Mesenchymal stem cell (in vitro differentiated cells and primary cell): ENCODE results near the gene KDM5C. TPM values are rescaled to one million over a fixed set of nuclear protein-coding genes. Genes with fewer than 3 reads are reported as not detected.

Experiments used
- DNase-seq: peaks from one replicate; pipeline ENCODE4 v3.0.0-alpha.2; 2013
- H2AFZ ChIP-seq: one replicate; pipeline ENCODE4 v1.6.1; 2013; ENCODE audit warnings: low read depth, mild to moderate bottlenecking, control low read depth, inconsistent platforms, low read length, moderate library complexity
- H2AK5ac ChIP-seq: 2 replicates; pipeline ENCODE4 v1.6.1; 2013; ENCODE audit warnings: low read length, moderate library complexity, mild to moderate bottlenecking, inconsistent platforms; ENCODE audit not compliant: severe bottlenecking
- H2BK120ac ChIP-seq: one replicate; pipeline ENCODE4 v1.6.1; 2013; ENCODE audit warnings: low read depth, mild to moderate bottlenecking, inconsistent platforms, low read length, moderate library complexity
- H2BK12ac ChIP-seq, 2 experiments: one replicate each; pipeline ENCODE4 v1.6.1; 2013; ENCODE audit warnings: inconsistent platforms in 2 of 2, low read length in 2 of 2, mild to moderate bottlenecking in 2 of 2, moderate library complexity in 2 of 2, control low read depth in 1 of 2
- H2BK15ac ChIP-seq: one replicate; pipeline ENCODE4 v1.6.1; 2013; ENCODE audit warnings: mild to moderate bottlenecking, low read depth, inconsistent platforms; ENCODE audit not compliant: poor library complexity, severe bottlenecking
- H2BK5ac ChIP-seq: 2 replicates; pipeline ENCODE4 v1.6.1; 2013; ENCODE audit warnings: low read depth, mild to moderate bottlenecking, low read length, control low read depth, inconsistent platforms; ENCODE audit not compliant: poor library complexity, severe bottlenecking
- H3K14ac ChIP-seq, 2 experiments: one replicate each; pipeline ENCODE4 v1.6.1; 2013; ENCODE audit warnings: inconsistent platforms in 2 of 2, low read length in 2 of 2, control low read depth in 1 of 2, mild to moderate bottlenecking in 1 of 2, moderate library complexity in 1 of 2
- H3K18ac ChIP-seq, 2 experiments: one replicate each; pipeline ENCODE4 v1.6.1; 2013; ENCODE audit warnings: inconsistent platforms in 2 of 2, low read length in 2 of 2, control low read depth in 1 of 2, low read depth in 1 of 2, mild to moderate bottlenecking in 1 of 2
- H3K23ac ChIP-seq, 2 experiments: one replicate each; pipeline ENCODE4 v1.6.1; 2013; ENCODE audit warnings: inconsistent platforms in 2 of 2, low read length in 2 of 2, mild to moderate bottlenecking in 2 of 2, moderate library complexity in 2 of 2, control low read depth in 1 of 2
- H3K27ac ChIP-seq: 2 replicates; pipeline ENCODE4 v1.5.1; 2013; ENCODE audit warnings: mild to moderate bottlenecking, moderate library complexity, low read length, control low read depth, inconsistent platforms; ENCODE audit not compliant: poor library complexity, severe bottlenecking
- H3K27me3 ChIP-seq, 2 experiments: 2 replicates each; pipeline versions ENCODE4 v1.6.1 to v1.7.0; 2013; ENCODE audit warnings: low read length in 2 of 2, mild to moderate bottlenecking in 2 of 2, moderate library complexity in 2 of 2, control low read depth in 1 of 2, inconsistent platforms in 1 of 2; ENCODE audit not compliant: control insufficient read depth in 1 of 2, insufficient read depth in 1 of 2
- H3K36me3 ChIP-seq, 2 experiments: 2 replicates each; pipeline versions ENCODE4 v1.6.1 to v1.7.0; 2013; ENCODE audit warnings: low read length in 2 of 2, control low read depth in 1 of 2, inconsistent platforms in 1 of 2, low read depth in 1 of 2, mild to moderate bottlenecking in 1 of 2; ENCODE audit not compliant: insufficient read depth in 2 of 2, control insufficient read depth in 1 of 2
- H3K4ac ChIP-seq, 2 experiments: one replicate each; pipeline ENCODE4 v1.6.1; 2013; ENCODE audit warnings: inconsistent platforms in 2 of 2, low read length in 2 of 2, mild to moderate bottlenecking in 2 of 2, moderate library complexity in 2 of 2, control low read depth in 1 of 2, low read depth in 1 of 2
- H3K4me1 ChIP-seq: 2 replicates; pipeline ENCODE4 v1.6.1; 2013; ENCODE audit warnings: low read depth, low read length, control low read depth; ENCODE audit not compliant: control insufficient read depth, insufficient read depth
- H3K4me2 ChIP-seq: 2 replicates; pipeline ENCODE4 v1.6.1; 2013; ENCODE audit warnings: low read length, mild to moderate bottlenecking, inconsistent platforms; ENCODE audit not compliant: poor library complexity, severe bottlenecking
- H3K4me3 ChIP-seq, 2 experiments: 2 replicates each; pipeline versions ENCODE4 v1.5.1 to v1.7.0; 2013; ENCODE audit warnings: low read length in 2 of 2, mild to moderate bottlenecking in 2 of 2, control low read depth in 1 of 2, low read depth in 1 of 2; ENCODE audit not compliant: insufficient read depth in 1 of 2
- H3K79me1 ChIP-seq: replicated peaks from 2 replicates; pipeline ENCODE4 v1.6.1; 2013; ENCODE audit warnings: mild to moderate bottlenecking, control low read depth, low read length, inconsistent platforms; ENCODE audit not compliant: poor library complexity, severe bottlenecking
- H3K9ac ChIP-seq: 2 replicates; pipeline ENCODE4 v1.7.0; 2013; ENCODE audit warnings: mild to moderate bottlenecking, low read length, moderate library complexity
- H3K9me3 ChIP-seq: 2 replicates; pipeline ENCODE4 v1.7.0; 2013; ENCODE audit warnings: mild to moderate bottlenecking, low read length; ENCODE audit not compliant: control insufficient read depth
- H4K8ac ChIP-seq: one replicate; pipeline ENCODE4 v1.6.1; 2013; ENCODE audit warnings: inconsistent platforms, mild to moderate bottlenecking, low read length, moderate library complexity
- H4K91ac ChIP-seq: one replicate; pipeline ENCODE4 v1.6.1; 2013; ENCODE audit warnings: mild to moderate bottlenecking, low read length, inconsistent platforms
- WGBS: methylation state at CpG from one replicate; pipeline ENCODE4 v1.1.7; 2013; ENCODE audit warnings: mixed read lengths; 5-methylcytosine and 5-hydroxymethylcytosine counted together
- polyA plus RNA-seq, 2 experiments: library from polyadenylated mRNA; stranded (reverse); fragments of 200-250 nt; gene quantifications; one replicate each; pipeline ENCODE4 v1.2.3, GENCODE V29; 2013

KDM5C gene
- polyA plus RNA-seq (2013, experiment 1 of 2) = 24.8 TPM
- polyA plus RNA-seq (2013, experiment 2 of 2) = 24.4 TPM

DNA sequence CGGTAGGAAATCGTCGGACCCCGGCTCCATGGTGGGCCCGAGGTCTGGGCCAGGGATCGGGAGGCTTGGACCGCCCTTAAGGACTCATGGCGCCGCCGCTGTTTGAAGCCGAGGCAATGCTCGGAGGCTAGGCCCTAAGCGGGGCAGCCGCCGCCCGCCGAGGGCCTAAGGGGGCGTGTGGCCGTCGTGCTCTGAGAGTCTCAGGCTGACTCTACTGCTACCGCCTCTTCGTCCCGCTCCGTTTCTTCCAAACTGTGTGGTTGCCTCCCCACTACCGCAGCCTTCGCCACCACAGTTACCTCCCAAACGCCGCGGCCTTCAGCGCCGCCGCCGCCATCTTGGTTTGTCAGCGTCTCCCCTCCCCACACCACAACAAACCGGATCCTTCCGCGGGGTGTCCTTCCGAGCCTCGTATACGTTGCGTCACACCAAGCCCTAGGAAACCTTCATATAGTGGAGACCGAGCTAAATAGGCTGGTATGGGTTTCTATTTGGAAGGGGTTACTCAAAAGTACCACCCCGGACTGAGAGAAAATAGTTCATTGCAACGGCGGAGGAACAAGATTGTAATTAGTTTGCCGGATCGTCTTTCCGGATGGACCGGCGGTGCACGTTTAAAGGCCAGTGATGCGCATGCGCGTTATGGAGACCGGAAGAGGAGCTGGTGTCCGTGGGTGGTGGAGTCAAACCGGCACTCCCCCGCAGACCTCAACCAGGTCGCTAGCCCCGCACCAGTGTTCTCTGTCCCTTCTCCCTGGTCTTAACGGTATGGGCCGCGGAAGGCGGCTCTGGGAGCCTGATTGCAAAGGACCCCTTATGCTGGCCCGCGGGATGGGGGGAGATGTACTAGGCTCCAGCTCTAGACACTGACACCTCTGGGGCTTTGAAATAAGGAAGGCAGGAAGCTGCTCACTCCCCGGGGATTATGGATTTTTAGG is at the start of gene KDM5C:
Gene KDM5C, minus strand, starts transcription at position 348 of the 938 bp plus-strand sequence. Its CDS starts 318 bp downstream, at position 30.
- peak within 1 kb of the TSS; percentile 94 for H3K27ac ChIP-seq
- H2BK120ac ChIP-seq = peak within 1 kb of the TSS; percentile 34
- H3K79me1 ChIP-seq = no peaks in the 10 kb centered on the region
- WGBS = 1% methylated on average over 25 of the region's 67 CpGs
- peak within 1 kb of the TSS; percentile 69 for H2BK15ac ChIP-seq
- H3K9ac ChIP-seq = peak within 1 kb of the TSS; percentile 100
- H3K4me3 ChIP-seq = peak within 1 kb of the TSS; percentile 79 to 92
- H2BK12ac ChIP-seq = no peak within 1 kb of the TSS
- peak within 1 kb of the TSS; percentile 96 for H2BK5ac ChIP-seq
- no peak within 1 kb of the TSS for H2AK5ac ChIP-seq
- peak within 1 kb of the TSS; percentile 80 for H4K91ac ChIP-seq
- peaks cover 19% of the 10 kb centered on the region for H3K4me1 ChIP-seq
- peaks cover 0 to 13% of the 10 kb centered on the region in 2 experiments for H3K27me3 ChIP-seq
- peak; percentile 94 for DNase-seq
- peak within 1 kb of the TSS; percentile 98 for H4K8ac ChIP-seq
- peak within 1 kb of the TSS; percentile 75 for H3K4me2 ChIP-seq
- H3K23ac ChIP-seq = no peak within 1 kb of the TSS
- peak within 1 kb of the TSS; percentile 81 to 94 for H3K4ac ChIP-seq
- peak within 1 kb of the TSS; percentile 79 to 98 for H3K18ac ChIP-seq
- H2AFZ ChIP-seq = peak within 1 kb of the TSS; percentile 85
- H3K14ac ChIP-seq = peak within 1 kb of the TSS in 1 of 2 experiments; percentile 91
- H3K9me3 ChIP-seq = no peaks in the 10 kb centered on the region
- H3K36me3 ChIP-seq = peaks cover 10 to 23% of the 10 kb centered on the region in 2 experiments

- H3K9me3 ChIP-seq = no peaks in the 10 kb centered on the region
- no peak overlapping the region for H2BK5ac ChIP-seq
- no peak overlapping the region for H3K4me2 ChIP-seq
- no peaks in the 10 kb centered on the region for H3K4me1 ChIP-seq
- no peak overlapping the region for H3K9ac ChIP-seq
- no peak overlapping the region for H2BK15ac ChIP-seq
- H3K14ac ChIP-seq = no peak overlapping the region
- H2BK120ac ChIP-seq = no peak overlapping the region
- no peak overlapping the region for H3K4ac ChIP-seq
- no peak overlapping the region for H4K91ac ChIP-seq
- no peak overlapping the region for H3K4me3 ChIP-seq
- peaks cover 9% of the 10 kb centered on the region for H3K79me1 ChIP-seq
- WGBS = 95% methylated on average over 5 of the region's 8 CpGs
- H2BK12ac ChIP-seq = no peak overlapping the region
- no peak overlapping the region for H2AFZ ChIP-seq
- DNase-seq = no peak
- no peak overlapping the region for H3K18ac ChIP-seq
- H3K23ac ChIP-seq = no peak overlapping the region
- H3K27me3 ChIP-seq = peaks cover 0 to 54% of the 10 kb centered on the region in 2 experiments
- H3K27ac ChIP-seq = no peak overlapping the region
- no peak overlapping the region for H4K8ac ChIP-seq
- H3K36me3 ChIP-seq = no peaks in the 10 kb centered on the region
- no peak overlapping the region for H2AK5ac ChIP-seq
Measured at GRCh38 chrX:53272808-53273337, 47.9 kb upstream of the KDM5C start.

DNA sequence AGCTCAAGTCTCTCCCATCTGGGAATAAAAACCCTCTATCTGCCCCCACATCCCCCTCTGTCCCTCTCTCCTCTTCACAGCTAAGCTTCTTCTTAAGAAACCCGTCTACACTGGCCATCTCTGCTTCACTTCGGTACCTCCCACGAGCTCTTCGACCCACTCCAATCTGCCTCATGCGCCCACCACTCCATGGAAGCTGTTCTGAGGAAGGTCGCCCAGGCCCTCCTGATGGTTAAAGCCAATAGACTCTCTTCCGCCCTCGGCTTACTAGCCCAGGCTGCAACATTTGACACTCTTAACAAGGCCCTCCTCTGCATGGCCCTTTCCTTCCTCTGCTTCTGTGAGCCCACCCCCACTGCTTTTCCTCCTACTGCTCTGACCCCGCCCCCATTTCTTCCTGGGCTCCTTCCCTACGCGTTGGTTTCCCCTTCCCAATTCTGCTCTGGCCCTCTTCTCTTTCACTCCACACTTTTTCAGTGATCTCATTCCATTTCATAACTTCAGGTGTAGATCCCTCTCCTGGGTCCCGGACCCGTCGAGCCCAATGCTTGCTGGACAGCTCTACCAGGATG is 44.6 kb upstream of the KDM5C start:
- Histone ChIP-seq H3K27me3 (peaks cover 0 to 72% of the 10 kb centered on the region in 2 experiments), H3K27ac (no peak overlapping the region)
- 91% methylated on average over 14 of the region's 14 CpGs for WGBS

DNA sequence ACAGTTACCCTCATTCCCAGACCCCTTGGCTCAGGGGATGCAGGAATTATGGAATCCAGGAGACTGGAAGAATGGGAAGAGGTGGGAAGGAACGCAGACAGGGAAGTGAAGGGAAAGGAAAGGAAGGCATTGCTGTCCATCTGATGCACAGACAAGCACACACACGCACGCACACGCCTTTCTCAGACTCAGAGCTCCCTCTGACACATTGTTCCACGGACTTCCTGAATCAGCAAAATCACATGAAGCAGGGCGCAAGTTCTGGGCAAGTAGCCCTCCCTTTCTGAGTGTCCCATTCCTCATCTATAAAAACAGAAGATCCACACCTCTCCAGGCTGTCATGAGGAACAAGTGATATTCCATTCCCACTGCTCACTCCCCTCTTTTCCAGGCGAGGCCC is 43.2 kb upstream of the KDM5C start:
- no peak overlapping the region for H3K4ac ChIP-seq
- H2BK5ac ChIP-seq = no peak overlapping the region
- no peak overlapping the region for H3K4me2 ChIP-seq
- no peak overlapping the region for H2AK5ac ChIP-seq
- 98% methylated on average over 7 of the region's 7 CpGs for WGBS
- no peak overlapping the region for H2BK120ac ChIP-seq
- no peaks in the 10 kb centered on the region for H3K9me3 ChIP-seq
- H3K9ac ChIP-seq = no peak overlapping the region
- no peak overlapping the region for H2BK12ac ChIP-seq
- H3K36me3 ChIP-seq = no peaks in the 10 kb centered on the region
- H3K14ac ChIP-seq = no peak overlapping the region
- no peak overlapping the region for H3K18ac ChIP-seq
- H4K8ac ChIP-seq = no peak overlapping the region
- no peak overlapping the region for H3K23ac ChIP-seq
- peaks cover 8% of the 10 kb centered on the region for H3K79me1 ChIP-seq
- H3K4me1 ChIP-seq = peaks cover 21% of the 10 kb centered on the region
- no peak overlapping the region for H3K27ac ChIP-seq
- no peak overlapping the region for H4K91ac ChIP-seq
- no peak overlapping the region for H2AFZ ChIP-seq
- H3K4me3 ChIP-seq = no peak overlapping the region
- DNase-seq = no peak
- H2BK15ac ChIP-seq = no peak overlapping the region
- peaks cover 0 to 77% of the 10 kb centered on the region in 2 experiments for H3K27me3 ChIP-seq

More for the DNA sequence above, 44.6 kb upstream of the KDM5C start:
- DNase-seq = no peak
- Histone ChIP-seq H2AK5ac (no peak overlapping the region), H2BK120ac (no peak overlapping the region), H2BK12ac (no peak overlapping the region), H3K4ac (no peak overlapping the region), H3K36me3 (no peaks in the 10 kb centered on the region), H3K14ac (no peak overlapping the region), H2BK5ac (no peak overlapping the region), H3K9ac (no peak overlapping the region), H3K79me1 (peaks cover 9% of the 10 kb centered on the region), H3K4me2 (no peak overlapping the region), H4K8ac (no peak overlapping the region), H2BK15ac (no peak overlapping the region), H3K4me1 (peaks cover 9% of the 10 kb centered on the region), H3K23ac (no peak overlapping the region), H4K91ac (no peak overlapping the region), H3K18ac (no peak overlapping the region), H3K4me3 (no peak overlapping the region), H2AFZ (no peak overlapping the region), H3K9me3 (no peaks in the 10 kb centered on the region)
